SU-DHL-6 (cell line): ENCODE results near the gene MPC1L.

Experiments used
- H2AFZ ChIP-seq: fragments of 200-600 bp; sonication (generic); 2 replicates; pipeline ENCODE4 v1.6.1; 2014; ENCODE audit warnings: low read depth, mild to moderate bottlenecking, moderate library complexity, mixed read lengths, antibody characterized with exemption, low read length; ENCODE audit not compliant: severe bottlenecking
- H3F3A ChIP-seq: fragments of 200-600 bp; shearing (Covaris generic); 2 replicates; pipeline ENCODE4 v1.6.0; 2016; ENCODE audit warnings: antibody characterized with exemption, mild to moderate bottlenecking; ENCODE audit not compliant: insufficient read depth
- H3K27ac ChIP-seq: fragments of 200-600 bp; sonication (generic); 2 replicates; pipeline ENCODE4 v1.5.1; 2016; ENCODE audit warnings: low read depth, mild to moderate bottlenecking, low read length, moderate library complexity, mixed read lengths
- H3K27me3 ChIP-seq: fragments of 200-600 bp; sonication (generic), shearing (Covaris generic); 2 replicates; pipeline ENCODE4 v1.6.0; 2014; ENCODE audit warnings: mild to moderate bottlenecking, low read length
- H3K36me3 ChIP-seq: fragments of 200-600 bp; sonication (generic); 2 replicates; pipeline ENCODE4 v1.6.1; 2014; ENCODE audit warnings: mild to moderate bottlenecking, low read length, mixed read lengths
- H3K4me2 ChIP-seq: fragments of 300-600, 200-600 bp; shearing (Covaris generic), sonication (generic); 2 replicates; pipeline ENCODE4 v1.6.0; 2014; ENCODE audit warnings: low read length, low read depth, mild to moderate bottlenecking; ENCODE audit not compliant: poor library complexity, severe bottlenecking
- H3K4me3 ChIP-seq: fragments of 200-600 bp; sonication (generic); 2 replicates; pipeline ENCODE4 v1.5.1; 2014; ENCODE audit warnings: antibody characterized with exemption, low read length, mild to moderate bottlenecking, mixed read lengths; ENCODE audit not compliant: insufficient read depth, poor library complexity, severe bottlenecking
- H3K79me2 ChIP-seq: fragments of 200-600 bp; sonication (generic); 2 replicates; pipeline ENCODE4 v1.6.1; 2014; ENCODE audit warnings: mild to moderate bottlenecking, low read length, moderate library complexity; ENCODE audit not compliant: insufficient read depth
- H3K9ac ChIP-seq: fragments of 200-600 bp; sonication (generic); 2 replicates; pipeline ENCODE4 v1.7.0; 2014; ENCODE audit warnings: mild to moderate bottlenecking, low read length
- H3K9me2 ChIP-seq: fragments of 200-600 bp; sonication (generic); replicated peaks from 2 replicates; pipeline ENCODE4 v1.6.1; 2014; ENCODE audit warnings: low read length; ENCODE audit not compliant: insufficient read depth
- H3K9me3 ChIP-seq: fragments of 200-600 bp; sonication (generic); 2 replicates; pipeline ENCODE4 v1.6.1; 2014; ENCODE audit warnings: low read length, mixed read lengths; ENCODE audit not compliant: insufficient read depth
- H4K20me1 ChIP-seq: fragments of 200-600 bp; sonication (generic); 2 replicates; pipeline ENCODE4 v1.6.1; 2014; ENCODE audit warnings: low read depth, mild to moderate bottlenecking, antibody characterized with exemption, low read length, moderate library complexity, mixed read lengths
- EZH2phosphoT487 ChIP-seq: fragments of 200-600 bp; sonication (generic), shearing (Covaris generic); conservative IDR thresholded peaks from 2 replicates; pipeline ENCODE4 v1.6.1; 2018; ENCODE audit warnings: mild to moderate bottlenecking, antibody characterized with exemption, low read length, moderate library complexity, mixed read lengths
- TF ChIP-seq, protein P1 (sequence below): fragments of 200-600 bp; sonication (generic); IDR thresholded peaks from one replicate; pipeline ENCODE4 v1.5.1; 2017; ENCODE audit warnings: antibody characterized with exemption, mild to moderate bottlenecking, low read length, moderate library complexity; ENCODE audit not compliant: insufficient read depth, poor library complexity, severe bottlenecking

Gene MPC1L

DNA sequence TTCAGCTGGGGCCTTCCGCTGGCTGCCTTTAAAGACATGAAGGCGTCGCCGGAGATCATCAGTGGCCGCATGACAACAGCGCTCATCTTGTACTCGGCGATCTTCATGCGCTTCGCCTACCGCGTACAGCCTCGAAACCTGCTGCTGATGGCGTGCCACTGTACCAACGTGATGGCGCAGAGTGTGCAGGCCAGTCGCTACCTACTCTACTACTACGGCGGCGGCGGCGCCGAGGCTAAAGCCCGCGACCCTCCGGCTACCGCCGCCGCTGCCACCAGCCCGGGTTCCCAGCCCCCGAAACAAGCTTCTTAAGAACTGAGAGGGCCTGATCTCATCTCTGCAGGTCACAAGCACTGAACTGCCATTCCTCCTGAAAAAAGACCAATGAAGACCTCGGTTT, 437 bp downstream of the MPC1L start:
- Histone ChIP-seq H3K9ac (no peak overlapping the region), H3K9me2 (no peaks in the 10 kb centered on the region), H3K27ac (no peak overlapping the region), H3K27me3 (no peaks in the 10 kb centered on the region), H4K20me1 (no peaks in the 10 kb centered on the region), H3K9me3 (no peaks in the 10 kb centered on the region), H3K4me2 (no peak overlapping the region), H3K79me2 (no peaks in the 10 kb centered on the region), H3F3A (no peaks in the 10 kb centered on the region), H3K4me3 (no peak overlapping the region), H3K36me3 (no peaks in the 10 kb centered on the region), H2AFZ (no peak overlapping the region)
- TF ChIP-seq, protein P1, sequence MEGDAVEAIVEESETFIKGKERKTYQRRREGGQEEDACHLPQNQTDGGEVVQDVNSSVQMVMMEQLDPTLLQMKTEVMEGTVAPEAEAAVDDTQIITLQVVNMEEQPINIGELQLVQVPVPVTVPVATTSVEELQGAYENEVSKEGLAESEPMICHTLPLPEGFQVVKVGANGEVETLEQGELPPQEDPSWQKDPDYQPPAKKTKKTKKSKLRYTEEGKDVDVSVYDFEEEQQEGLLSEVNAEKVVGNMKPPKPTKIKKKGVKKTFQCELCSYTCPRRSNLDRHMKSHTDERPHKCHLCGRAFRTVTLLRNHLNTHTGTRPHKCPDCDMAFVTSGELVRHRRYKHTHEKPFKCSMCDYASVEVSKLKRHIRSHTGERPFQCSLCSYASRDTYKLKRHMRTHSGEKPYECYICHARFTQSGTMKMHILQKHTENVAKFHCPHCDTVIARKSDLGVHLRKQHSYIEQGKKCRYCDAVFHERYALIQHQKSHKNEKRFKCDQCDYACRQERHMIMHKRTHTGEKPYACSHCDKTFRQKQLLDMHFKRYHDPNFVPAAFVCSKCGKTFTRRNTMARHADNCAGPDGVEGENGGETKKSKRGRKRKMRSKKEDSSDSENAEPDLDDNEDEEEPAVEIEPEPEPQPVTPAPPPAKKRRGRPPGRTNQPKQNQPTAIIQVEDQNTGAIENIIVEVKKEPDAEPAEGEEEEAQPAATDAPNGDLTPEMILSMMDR, result no peak
- TF ChIP-seq EZH2phosphoT487, result no peak

DNA sequence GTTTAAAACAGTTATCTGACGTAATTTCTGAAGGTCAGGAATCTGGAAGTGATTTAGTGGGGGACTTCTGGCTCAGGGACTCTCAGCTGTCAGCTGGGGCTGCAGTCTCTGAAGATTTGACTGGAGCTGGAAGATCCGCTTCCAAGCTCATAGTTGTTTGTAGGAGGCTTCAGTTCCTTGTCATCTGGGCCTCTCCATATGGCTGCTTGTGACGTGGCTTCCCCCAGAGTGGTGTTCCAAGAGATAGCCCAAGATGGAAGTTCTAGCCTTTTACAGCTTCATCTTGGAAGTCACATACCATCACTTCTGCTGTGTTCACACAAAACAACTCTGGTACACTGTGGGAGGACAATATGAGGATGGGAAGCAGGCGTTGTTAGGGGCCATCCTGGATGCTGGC, 2.1 kb downstream of the MPC1L start:
- Histone ChIP-seq H3K9ac (no peak overlapping the region), H3K4me3 (no peak overlapping the region), H2AFZ (no peak overlapping the region), H3K79me2 (no peaks in the 10 kb centered on the region), H3K9me3 (no peaks in the 10 kb centered on the region), H3K27ac (no peak overlapping the region), H3K27me3 (no peaks in the 10 kb centered on the region), H3K9me2 (no peaks in the 10 kb centered on the region), H3K4me2 (no peak overlapping the region), H4K20me1 (no peaks in the 10 kb centered on the region), H3F3A (no peaks in the 10 kb centered on the region), H3K36me3 (no peaks in the 10 kb centered on the region)
- no peak for TF ChIP-seq EZH2phosphoT487
- TF ChIP-seq, protein P1, result no peak

DNA sequence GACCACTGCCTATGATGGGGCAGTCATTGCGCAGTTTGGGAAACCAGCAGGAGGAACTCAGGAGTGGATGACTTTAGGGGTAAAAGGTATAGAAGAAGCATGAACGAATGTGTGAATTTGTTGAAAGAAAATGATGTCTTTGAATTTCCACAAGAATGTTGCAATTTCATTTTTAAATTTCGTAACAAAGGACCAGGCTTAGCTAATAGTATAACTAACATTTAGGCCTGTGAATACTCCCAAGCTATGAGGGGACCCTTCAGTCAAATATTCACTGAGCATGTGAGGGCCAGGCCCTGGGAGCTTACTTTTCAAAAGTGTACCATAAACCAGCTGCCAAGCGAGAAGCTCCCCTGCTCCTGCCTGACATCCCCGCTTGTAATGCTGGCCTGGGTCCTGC, 5.3 kb downstream of the MPC1L start:
- Histone ChIP-seq H3K27ac (no peak overlapping the region), H3K4me3 (no peak overlapping the region), H3K36me3 (no peaks in the 10 kb centered on the region), H3F3A (no peaks in the 10 kb centered on the region), H3K9ac (no peak overlapping the region), H3K4me2 (no peak overlapping the region), H3K9me3 (no peaks in the 10 kb centered on the region), H3K27me3 (no peaks in the 10 kb centered on the region), H4K20me1 (no peaks in the 10 kb centered on the region), H3K9me2 (no peaks in the 10 kb centered on the region), H2AFZ (no peak overlapping the region), H3K79me2 (no peaks in the 10 kb centered on the region)
- TF ChIP-seq, protein P1, result no peak
- TF ChIP-seq EZH2phosphoT487, result no peak

DNA sequence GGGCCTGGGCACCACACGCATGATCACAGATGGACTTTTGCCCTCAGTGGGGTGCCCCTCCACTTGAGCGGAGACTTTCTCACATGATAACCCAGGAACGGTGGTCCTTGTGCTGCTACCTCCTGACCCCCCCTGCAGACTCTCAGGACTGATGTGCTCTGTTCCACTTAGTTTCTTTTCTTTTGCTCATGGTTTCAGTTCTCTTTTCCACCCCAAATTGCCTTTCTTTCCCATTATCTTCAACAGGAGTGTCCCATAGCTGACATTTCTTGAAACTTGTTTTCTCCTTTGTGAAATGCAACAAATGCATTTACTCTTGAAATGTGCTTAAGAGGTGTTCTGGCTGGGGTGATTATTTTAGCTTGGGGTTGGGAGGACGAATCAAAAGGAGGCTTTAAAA, 9.0 kb downstream of the MPC1L start:
- H4K20me1 ChIP-seq, result no peaks in the 10 kb centered on the region
- H3K36me3 ChIP-seq, result no peaks in the 10 kb centered on the region

More for the DNA sequence above, 9.0 kb downstream of the MPC1L start:
- no peak overlapping the region for H3K4me3 ChIP-seq
- H3K9me2 ChIP-seq, result no peaks in the 10 kb centered on the region
- no peaks in the 10 kb centered on the region for H3K9me3 ChIP-seq
- H3K9ac ChIP-seq, result no peak overlapping the region
- no peak overlapping the region for H3K4me2 ChIP-seq
- H3K79me2 ChIP-seq, result no peaks in the 10 kb centered on the region
- H3K27me3 ChIP-seq, result no peaks in the 10 kb centered on the region
- no peaks in the 10 kb centered on the region for H3F3A ChIP-seq
- TF ChIP-seq, protein P1, result no peak
- no peak for TF ChIP-seq EZH2phosphoT487
- no peak overlapping the region for H3K27ac ChIP-seq
- no peak overlapping the region for H2AFZ ChIP-seq
